Measurements from ENCODE around the gene KLK7. TPM values are rescaled to one million over a fixed set of nuclear protein-coding genes. Genes with fewer than 3 reads are reported as not detected.

KLK7 gene
- total RNA-seq, 1 donor from 2014 or later: not detected

GRCh38 chr19:50939596-50939995 is 44.1 kb downstream of the KLK7 start:
- no peak for DNase-seq (ENCODE audit: low spot score)

GRCh38 chr19:50933640-50934039 is 50.1 kb downstream of the KLK7 start:
- DNase-seq (ENCODE audit: low spot score): no peak

- no peak for DNase-seq (ENCODE audit: low spot score)
Measured at GRCh38 chr19:50932690-50933083, 51.0 kb downstream of the KLK7 start.

GRCh38 chr19:50932018-50932689 is 51.6 kb downstream of the KLK7 start:
- DNase-seq (ENCODE audit: low spot score): no peak

GRCh38 chr19:50931023-50931422 is 52.7 kb downstream of the KLK7 start:
- no peak for DNase-seq (ENCODE audit: low spot score)

- DNase-seq (ENCODE audit: low spot score): no peak
Measured at GRCh38 chr19:50928831-50929230, 54.9 kb downstream of the KLK7 start.

Other genes with a start within 250 kb of the KLK7 start
- not detected for gene GPR32, start 213.5 kb downstream of the KLK7 start, total RNA-seq
- gene ACP4, start 193.5 kb downstream of the KLK7 start, total RNA-seq: not detected
- 1.1 TPM for gene KLK1, start 160.1 kb downstream of the KLK7 start, total RNA-seq
- not detected for gene KLK15, start 150.3 kb downstream of the KLK7 start, total RNA-seq
- not detected for gene KLK3, start 129.0 kb downstream of the KLK7 start, total RNA-seq
- gene KLK2, start 110.5 kb downstream of the KLK7 start, total RNA-seq: not detected
- gene KLK4, start 72.5 kb downstream of the KLK7 start, total RNA-seq: not detected
- gene KLK5, start 30.9 kb downstream of the KLK7 start, total RNA-seq: not detected
- gene KLK6, start 14.3 kb downstream of the KLK7 start, total RNA-seq: not detected
- not detected for gene KLK8, start 17.7 kb upstream of the KLK7 start, total RNA-seq
- gene KLK10, start 35.8 kb upstream of the KLK7 start, total RNA-seq: not detected
- not detected for gene KLK11, start 42.7 kb upstream of the KLK7 start, total RNA-seq
- gene KLK12, start 51.1 kb upstream of the KLK7 start, total RNA-seq: not detected
- gene KLK13, start 81.2 kb upstream of the KLK7 start, total RNA-seq: not detected
- not detected for gene KLK14, start 99.0 kb upstream of the KLK7 start, total RNA-seq
- gene CTU1, start 124.5 kb upstream of the KLK7 start, total RNA-seq: 10.0 TPM
- 19.0 TPM for gene SIGLEC9, start 141.0 kb upstream of the KLK7 start, total RNA-seq
- 8.1 TPM for gene SIGLEC7, start 158.4 kb upstream of the KLK7 start, total RNA-seq
- 18.6 TPM for gene CD33, start 241.2 kb upstream of the KLK7 start, total RNA-seq

Measured in mesenteric fat pad (tissue), 1 donor.